Loucy (cell line): ENCODE data around the gene CAPN2.

Source experiments
- CTCF ChIP-seq: fragments of 200-600 bp; sonication (generic); conservative IDR thresholded peaks from 2 replicates; pipeline ENCODE4 v1.5.1; 2014; ENCODE audit warnings: mild to moderate bottlenecking, antibody characterized with exemption, low read length
- EZH2phosphoT487 ChIP-seq: fragments of 200-600 bp; IDR thresholded peaks from 2 replicates; pipeline ENCODE4 v1.6.1; 2018; ENCODE audit warnings: antibody characterized with exemption, mild to moderate bottlenecking, moderate library complexity, borderline replicate concordance

GRCh38 chr1:223711173-223711572, 1.2 kb upstream of the CAPN2 start:
- TF ChIP-seq CTCF, result no peak
- TF ChIP-seq EZH2phosphoT487, result no peak
